Transverse colon (tissue), 4 donors: ENCODE measurements around the gene LIMCH1. TPM values are rescaled to one million over a fixed set of nuclear protein-coding genes. Genes with fewer than 3 reads are reported as not detected.
"Not testable (repeated sequence)": the region's sequence is repeated elsewhere in the genome, so short reads cannot be mapped to it uniquely, and the experiment has no call there.

Experiments used
- DNase-seq: peaks from one replicate; pipeline ENCODE4 v3.0.0-alpha.2; 2019
- H3K27ac ChIP-seq, 4 donors: fragments of 200-600 bp; sonication (generic); 2 replicates each; pipeline ENCODE4 v1.5.1; 2016 to 2018; ENCODE audit warnings: inconsistent platforms in 4 of 4
- H3K27me3 ChIP-seq: fragments of 200-600 bp; sonication (generic); 2 replicates; pipeline ENCODE4 v1.5.1; 2017; ENCODE audit warnings: inconsistent platforms
- H3K36me3 ChIP-seq, 4 donors: fragments of 200-600 bp; sonication (generic); 2 replicates each; pipeline ENCODE4 v1.5.1; 2017 to 2019; ENCODE audit warnings: inconsistent platforms in 4 of 4
- H3K4me1 ChIP-seq, 4 donors: fragments of 200-600 bp; sonication (generic); 2 replicates each; pipeline ENCODE4 v1.5.1; 2017 to 2020; ENCODE audit warnings: inconsistent platforms in 4 of 4
- H3K4me3 ChIP-seq, 4 donors: fragments of 200-600 bp; sonication (generic); 1 replicate in 1 of 4; 2 replicates in 3 of 4; pipeline versions ENCODE4 v1.5.1 to v1.6.1; 2017 to 2019; ENCODE audit warnings: inconsistent platforms in 4 of 4
- H3K9me3 ChIP-seq, 2 donors: fragments of 200-600 bp; sonication (generic); 2 replicates each; pipeline ENCODE4 v1.5.1; 2017 to 2019; ENCODE audit warnings: inconsistent platforms in 2 of 2
- CTCF ChIP-seq, 5 experiments: fragments of 200-600 bp in 3 of 5; fragments of 450-650 bp in 2 of 5; sonication (generic) in 3 of 5; IDR thresholded peaks; 1 replicate in 2 of 5; 2 replicates in 3 of 5; pipeline ENCODE4 v1.5.1; 2016 to 2017; ENCODE audit warnings: antibody characterized with exemption in 5 of 5, inconsistent platforms in 3 of 5, mild to moderate bottlenecking in 2 of 5, moderate library complexity in 1 of 5
- EP300 ChIP-seq: sonication (generic); formaldehyde crosslinking; IDR thresholded peaks from one replicate; pipeline ENCODE4 v1.6.1; 2017; ENCODE audit warnings: antibody characterized with exemption, low read depth
- POLR2A ChIP-seq: fragments of 450-650 bp; IDR thresholded peaks from one replicate; pipeline ENCODE4 v1.6.1; 2016; ENCODE audit warnings: antibody characterized with exemption, mild to moderate bottlenecking, moderate library complexity
- POLR2AphosphoS5 ChIP-seq, 3 donors: sonication (generic); formaldehyde crosslinking; IDR thresholded peaks; one replicate each; pipeline ENCODE4 v1.6.1; 2016; ENCODE audit warnings: antibody characterized with exemption in 3 of 3
- WGBS, 2 donors: methylation state at CpG; one replicate each; pipeline ENCODE4 v1.1.5; 2018; ENCODE audit warnings: low coverage in 1 of 2; 5-methylcytosine and 5-hydroxymethylcytosine counted together
- in situ Hi-C, 4 donors: fragments of 200-750 bp; cut with MboI; loops; one replicate each; pipeline versions ENCODE4 v1.15.0 to v1.15.1; 2017; ENCODE audit warnings: low sequenced_read_pairs in 3 of 4, low pct_ligation_motif_present in 1 of 4, low pct_unique_long_range_greater_than_20kb in 1 of 4
- intact Hi-C: fragments of 100-400 bp; cut with DNase I; formaldehyde crosslinking; loops from one replicate; pipeline ENCODE4 v1.15.1; 2023; ENCODE audit warnings: low total_unique reads
- total RNA-seq, 4 donors: library from RNA; depleted of rRNA; stranded (reverse); fragments of >200 nt; gene quantifications; one replicate each; pipeline ENCODE4 v1.1.0, GENCODE V29; 2016

LIMCH1 gene
- total RNA-seq, 4 donors from 2014 or later = 5.5 to 18.5 (median 9.7) TPM

GRCh38 chr4:41646862-41647261, 108.9 kb downstream of the LIMCH1 start:
- intact Hi-C loops = loop anchor here (5.0 kb wide), 1 partner anchor 365 kb away; no protein-coding TSS in a partner anchor
- WGBS, 2 donors = 70 to 71% methylated on average over 1 of the region's 1 CpG
- in situ Hi-C loops = loop anchor here in 3 of 4 donors (10.0 to 25.0 kb wide), 2 partner anchors 362 to 710 kb away; no protein-coding TSS in a partner anchor
- Histone ChIP-seq H3K4me1 (peaks cover 0 to 15% (median 8%) of the 10 kb centered on the region in 4 donors), H3K9me3 (no peaks in the 10 kb centered on the region), H3K4me3 (no peak overlapping the region), H3K27ac (no peak overlapping the region), H3K27me3 (peaks cover 13% of the 10 kb centered on the region), H3K36me3 (no peaks in the 10 kb centered on the region)
- no peak for DNase-seq
- no peak for TF ChIP-seq POLR2AphosphoS5 (IDR thresholded peaks at IDR 0.05)
- no peak for TF ChIP-seq CTCF (IDR thresholded peaks at IDR 0.05)
- TF ChIP-seq EP300 = no peak
- no peak for TF ChIP-seq POLR2A

GRCh38 chr4:41647383-41647782, 109.4 kb downstream of the LIMCH1 start:
- no peak for DNase-seq
- intact Hi-C loops (loop anchor here (5.0 kb wide), 1 partner anchor 365 kb away; no protein-coding TSS in a partner anchor), in situ Hi-C loops (loop anchor here in 3 of 4 donors (10.0 to 25.0 kb wide), 2 partner anchors 363 to 710 kb away; no protein-coding TSS in a partner anchor)

GRCh38 chr4:41651150-41651549, 113.2 kb downstream of the LIMCH1 start:
- H3K4me1 ChIP-seq, H3K27me3 ChIP-seq, H3K27ac ChIP-seq, H3K36me3 ChIP-seq, intact Hi-C loops, DNase-seq, H3K4me3 ChIP-seq, H3K9me3 ChIP-seq: not testable (repeated sequence)
- in situ Hi-C loops = loop anchor here in 2 of 4 donors (5.0 to 10.0 kb wide), 2 partner anchors 366 to 369 kb away; no protein-coding TSS in a partner anchor

More at GRCh38 chr4:41647383-41647782, 109.4 kb downstream of the LIMCH1 start:
- Histone ChIP-seq H3K36me3 (no peaks in the 10 kb centered on the region), H3K4me3 (no peak overlapping the region), H3K27ac (no peak overlapping the region), H3K4me1 (peaks cover 0 to 15% (median 8%) of the 10 kb centered on the region in 4 donors), H3K9me3 (no peaks in the 10 kb centered on the region), H3K27me3 (peaks cover 13% of the 10 kb centered on the region)
- no peak for TF ChIP-seq POLR2A
- TF ChIP-seq EP300 = no peak
- no peak for TF ChIP-seq POLR2AphosphoS5 (IDR thresholded peaks at IDR 0.05)
- no peak for TF ChIP-seq CTCF (IDR thresholded peaks at IDR 0.05)
- WGBS, 2 donors = 58 to 69% methylated on average over 3 of the region's 3 CpGs

GRCh38 chr4:41652971-41653370, 115.0 kb downstream of the LIMCH1 start:
- H3K9me3 ChIP-seq = no peaks in the 10 kb centered on the region
- H3K27ac ChIP-seq = no peak overlapping the region
- intact Hi-C loops (no loop called here), in situ Hi-C loops (loop anchor here in 2 of 4 donors (5.0 to 10.0 kb wide), 2 partner anchors 368 to 371 kb away; no protein-coding TSS in a partner anchor)
- no peaks in the 10 kb centered on the region for H3K27me3 ChIP-seq
- no peaks in the 10 kb centered on the region for H3K36me3 ChIP-seq
- DNase-seq = no peak
- 78 to 86% methylated on average over 1 of the region's 1 CpG for WGBS, 2 donors
- H3K4me1 ChIP-seq = peaks cover 0 to 5% (median 2%) of the 10 kb centered on the region in 4 donors
- no peak overlapping the region for H3K4me3 ChIP-seq
- TF ChIP-seq EP300 (no peak), POLR2A (no peak), POLR2AphosphoS5 (IDR thresholded peaks at IDR 0.05) (no peak), CTCF (IDR thresholded peaks at IDR 0.05) (no peak)

GRCh38 chr4:41653523-41653922, 115.6 kb downstream of the LIMCH1 start:
- Histone ChIP-seq H3K9me3 (no peaks in the 10 kb centered on the region), H3K4me3 (no peak overlapping the region), H3K36me3 (no peaks in the 10 kb centered on the region), H3K4me1 (peaks cover 0 to 5% (median 2%) of the 10 kb centered on the region in 4 donors), H3K27me3 (no peaks in the 10 kb centered on the region), H3K27ac (no peak overlapping the region)
- WGBS, 2 donors = 86 to 97% methylated on average over 6 of the region's 6 CpGs
- in situ Hi-C loops (loop anchor here in 2 of 4 donors (5.0 to 10.0 kb wide), 2 partner anchors 369 to 371 kb away; no protein-coding TSS in a partner anchor), intact Hi-C loops (no loop called here)
- TF ChIP-seq EP300 (no peak), CTCF (IDR thresholded peaks at IDR 0.05) (no peak), POLR2AphosphoS5 (IDR thresholded peaks at IDR 0.05) (no peak), POLR2A (no peak)
- DNase-seq = no peak
